ENCODE results near the gene SPRED3.

DNA sequence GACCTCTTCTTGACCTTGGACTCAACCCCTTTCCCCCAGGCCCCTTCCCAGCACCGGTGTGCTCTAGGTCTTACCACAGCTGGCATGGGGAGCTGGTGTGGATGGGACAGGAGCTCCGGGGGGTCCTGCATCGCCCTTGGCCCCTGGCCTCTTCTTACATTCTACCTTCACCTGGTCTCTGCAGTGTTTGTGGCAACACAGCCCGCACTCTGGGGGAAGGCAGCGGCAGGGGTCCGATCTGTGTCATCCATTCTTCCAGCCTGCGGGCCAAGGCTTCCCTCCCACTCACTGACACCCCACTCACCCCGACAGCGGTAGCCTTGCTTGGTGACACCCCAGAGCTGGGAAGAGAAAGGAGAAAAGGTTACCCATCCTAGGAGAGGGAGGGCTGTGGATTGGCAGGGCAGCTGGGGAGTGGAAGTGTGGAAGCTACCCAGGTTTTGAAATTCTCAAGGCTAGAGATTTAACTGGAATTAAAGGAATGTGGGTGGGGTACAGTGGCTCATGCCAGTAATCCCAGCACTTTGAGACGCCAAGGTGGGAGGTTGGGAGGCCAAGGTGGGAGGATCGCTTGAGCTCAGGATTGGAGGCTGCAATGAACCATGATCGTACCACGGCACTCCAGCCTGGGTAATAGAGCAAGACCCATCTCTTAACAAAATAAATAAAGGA, 22.7 kb downstream of the SPRED3 start:
- no peak for TF ChIP-seq CTCF (conservative IDR thresholded peaks at IDR 0.05 in 1 of 2, IDR thresholded peaks at IDR 0.05 in 1 of 2; ENCODE audit: extremely low read depth in 1 of 2, insufficient read depth in 1 of 2, low read depth in 1 of 2, low read length in 2 of 2)
- TF ChIP-seq EZH2 (IDR thresholded peaks at IDR 0.05; ENCODE audit: borderline replicate concordance, low read length) = no peak

Data from mammary epithelial cell (primary cell).